Fibroblast of lung (primary cell): ENCODE results near the gene MCM5. TPM values are rescaled to one million over a fixed set of nuclear protein-coding genes. Genes with fewer than 3 reads are reported as not detected.

Source experiments
- DNase-seq, 2 donors: peaks; one replicate each; pipeline versions ENCODE4 v3.0.0 to v3.0.0-alpha.2; 2010; ENCODE audit warnings: low read depth in 2 of 2
- H2AFZ ChIP-seq: 2 replicates; pipeline ENCODE4 v1.5.1; 2012; ENCODE audit warnings: low read length, control low read depth, inconsistent platforms
- H3K27ac ChIP-seq: 2 replicates; pipeline ENCODE4 v1.5.1; 2011; ENCODE audit warnings: low read length, control low read depth; ENCODE audit not compliant: insufficient read depth
- H3K27me3 ChIP-seq: 2 replicates; pipeline ENCODE4 v1.5.1; 2011; ENCODE audit warnings: mild to moderate bottlenecking, low read length; ENCODE audit not compliant: control insufficient read depth, insufficient read depth
- H3K36me3 ChIP-seq: 2 replicates; pipeline ENCODE4 v1.5.1; 2011; ENCODE audit warnings: low read length; ENCODE audit not compliant: control insufficient read depth, insufficient read depth
- H3K4me1 ChIP-seq: 2 replicates; pipeline ENCODE4 v1.5.1; 2011; ENCODE audit warnings: low read length; ENCODE audit not compliant: control insufficient read depth, insufficient read depth; ENCODE audit errors: extremely low read depth
- H3K4me2 ChIP-seq: 2 replicates; pipeline ENCODE4 v1.5.1; 2011; ENCODE audit warnings: low read length, control low read depth; ENCODE audit not compliant: insufficient read depth; ENCODE audit errors: extremely low read depth
- H3K4me3 ChIP-seq, 4 experiments: fragments of 200-600 bp in 1 of 4; sonication (generic) in 1 of 4; replicated peaks in 1 of 4; 2 replicates each; pipeline ENCODE4 v1.5.1; 2011 to 2016; ENCODE audit warnings: low read length in 4 of 4, low read depth in 3 of 4, mild to moderate bottlenecking in 3 of 4, control low read depth in 2 of 4, inconsistent platforms in 1 of 4, mixed read lengths in 1 of 4; ENCODE audit not compliant: insufficient read depth in 1 of 4; ENCODE audit errors: control extremely low read depth in 1 of 4
- H3K79me2 ChIP-seq: 2 replicates; pipeline ENCODE4 v1.5.1; 2012; ENCODE audit warnings: mild to moderate bottlenecking, low read length, inconsistent platforms; ENCODE audit not compliant: control insufficient read depth, insufficient read depth
- H3K9ac ChIP-seq: 2 replicates; pipeline ENCODE4 v1.5.1; 2011; ENCODE audit warnings: mild to moderate bottlenecking, low read length, control low read depth; ENCODE audit not compliant: insufficient read depth
- H3K9me3 ChIP-seq: 2 replicates; pipeline ENCODE4 v1.5.1; 2012; ENCODE audit warnings: low read depth, low read length; ENCODE audit not compliant: control insufficient read depth, insufficient read depth
- H4K20me1 ChIP-seq: 2 replicates; pipeline ENCODE4 v1.5.1; 2011; ENCODE audit warnings: low read length; ENCODE audit not compliant: control insufficient read depth, insufficient read depth; ENCODE audit errors: extremely low read depth
- EZH2 ChIP-seq: IDR thresholded peaks from 2 replicates; pipeline ENCODE4 v1.5.1; 2012; ENCODE audit warnings: low read length, control low read depth, mild to moderate bottlenecking; ENCODE audit errors: missing control alignments
- polyA plus RNA-seq, 2 donors: library from polyadenylated mRNA; depleted of rRNA in 1 of 2; stranded (reverse) in 1 of 2; unstranded in 1 of 2; fragments of >200 nt; gene quantifications; 2 replicates each; pipeline ENCODE4 v1.2.1, GENCODE V29; 2011 to 2012; ENCODE audit warnings: missing spikeins in 1 of 2
- total RNA-seq: library from RNA; depleted of rRNA; stranded (reverse); fragments of >200 nt; gene quantifications from 2 replicates; pipeline ENCODE4 v1.2.1, GENCODE V29; 2014
- TF ChIP-seq, protein P1 (sequence below), 2 donors: IDR thresholded peaks in 1 of 2; conservative IDR thresholded peaks in 1 of 2; 1 replicate in 1 of 2; 2 replicates in 1 of 2; pipeline ENCODE4 v1.5.1; 2011 to 2012; ENCODE audit warnings: low read length in 2 of 2, control low read depth in 1 of 2, inconsistent platforms in 1 of 2, low read depth in 1 of 2, mild to moderate bottlenecking in 1 of 2

MCM5 gene
- total and polyA plus RNA-seq, 2 donors (not counting 1 experiment from before 2014, with no cell fraction given) = 13.4 to 21.7 TPM

DNA sequence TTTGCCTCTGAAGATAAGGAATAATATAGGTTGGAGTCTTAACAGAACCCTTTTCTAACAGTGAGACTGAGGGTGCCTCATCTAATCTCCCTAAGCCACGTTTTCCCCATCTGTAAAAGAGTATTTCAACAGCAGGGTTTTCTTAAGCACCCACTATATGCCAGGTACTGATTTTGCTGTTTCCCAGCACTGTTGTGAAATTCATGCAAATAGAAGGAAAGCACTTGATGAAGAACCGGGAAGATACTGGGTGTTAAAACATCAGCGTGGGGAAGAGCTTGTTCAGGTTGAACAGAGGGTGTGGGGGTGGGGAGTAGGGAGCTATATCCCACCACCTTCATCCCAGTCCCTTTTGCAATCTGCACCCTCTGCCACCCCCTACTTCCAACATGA lies 16.3 kb upstream of the MCM5 start:
- no peak overlapping the region for H3K9ac ChIP-seq
- no peak for DNase-seq
- no peaks in the 10 kb centered on the region for H4K20me1 ChIP-seq
- peak overlapping the region in 1 of 4 experiments; percentile 87 for H3K4me3 ChIP-seq
- no peaks in the 10 kb centered on the region for H3K9me3 ChIP-seq
- no peak overlapping the region for H3K4me2 ChIP-seq
- peaks cover 15% of the 10 kb centered on the region for H3K79me2 ChIP-seq
- no peak overlapping the region for H3K27ac ChIP-seq
- H2AFZ ChIP-seq = no peak overlapping the region
- TF ChIP-seq, protein P1, sequence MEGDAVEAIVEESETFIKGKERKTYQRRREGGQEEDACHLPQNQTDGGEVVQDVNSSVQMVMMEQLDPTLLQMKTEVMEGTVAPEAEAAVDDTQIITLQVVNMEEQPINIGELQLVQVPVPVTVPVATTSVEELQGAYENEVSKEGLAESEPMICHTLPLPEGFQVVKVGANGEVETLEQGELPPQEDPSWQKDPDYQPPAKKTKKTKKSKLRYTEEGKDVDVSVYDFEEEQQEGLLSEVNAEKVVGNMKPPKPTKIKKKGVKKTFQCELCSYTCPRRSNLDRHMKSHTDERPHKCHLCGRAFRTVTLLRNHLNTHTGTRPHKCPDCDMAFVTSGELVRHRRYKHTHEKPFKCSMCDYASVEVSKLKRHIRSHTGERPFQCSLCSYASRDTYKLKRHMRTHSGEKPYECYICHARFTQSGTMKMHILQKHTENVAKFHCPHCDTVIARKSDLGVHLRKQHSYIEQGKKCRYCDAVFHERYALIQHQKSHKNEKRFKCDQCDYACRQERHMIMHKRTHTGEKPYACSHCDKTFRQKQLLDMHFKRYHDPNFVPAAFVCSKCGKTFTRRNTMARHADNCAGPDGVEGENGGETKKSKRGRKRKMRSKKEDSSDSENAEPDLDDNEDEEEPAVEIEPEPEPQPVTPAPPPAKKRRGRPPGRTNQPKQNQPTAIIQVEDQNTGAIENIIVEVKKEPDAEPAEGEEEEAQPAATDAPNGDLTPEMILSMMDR (conservative IDR thresholded peaks at IDR 0.05 in 1 of 2, IDR thresholded peaks at IDR 0.05 in 1 of 2; ENCODE audit: low read depth in 1 of 2, low read length in 2 of 2) = no peak
- no peak for TF ChIP-seq EZH2
- H3K27me3 ChIP-seq = no peaks in the 10 kb centered on the region
- peaks cover 8% of the 10 kb centered on the region for H3K4me1 ChIP-seq
- H3K36me3 ChIP-seq = peaks cover 17% of the 10 kb centered on the region

DNA sequence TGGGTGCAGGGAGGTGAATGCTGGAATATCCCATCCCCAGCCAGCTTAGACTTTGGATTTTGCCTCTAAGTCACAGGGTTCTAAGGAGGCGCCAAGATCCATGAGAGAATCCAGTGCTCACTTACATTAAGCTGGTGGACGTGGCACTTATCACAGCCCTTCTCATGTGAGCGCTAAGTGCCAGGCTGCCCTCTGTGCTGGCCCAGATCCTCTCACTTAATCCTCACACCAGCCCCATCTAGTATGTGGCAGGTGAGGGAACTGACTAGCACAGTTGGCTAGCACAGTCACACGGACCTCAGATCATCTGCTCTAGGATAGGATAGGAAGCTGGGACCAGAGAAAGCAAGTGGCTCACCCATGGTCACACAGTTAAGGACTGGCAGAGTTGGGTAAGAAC lies 15.4 kb upstream of the MCM5 start:
- no peak for DNase-seq
- Histone ChIP-seq H4K20me1 (no peaks in the 10 kb centered on the region), H3K4me1 (peaks cover 8% of the 10 kb centered on the region), H3K9ac (no peak overlapping the region), H3K27ac (no peak overlapping the region), H3K9me3 (no peaks in the 10 kb centered on the region), H3K4me3 (peak overlapping the region in 1 of 4 experiments; percentile 30), H3K79me2 (peaks cover 15% of the 10 kb centered on the region), H3K27me3 (no peaks in the 10 kb centered on the region), H3K4me2 (no peak overlapping the region), H2AFZ (no peak overlapping the region), H3K36me3 (peaks cover 20% of the 10 kb centered on the region)
- TF ChIP-seq, protein P1 (conservative IDR thresholded peaks at IDR 0.05 in 1 of 2, IDR thresholded peaks at IDR 0.05 in 1 of 2; ENCODE audit: low read depth in 1 of 2, low read length in 2 of 2) = no peak
- no peak for TF ChIP-seq EZH2

DNA sequence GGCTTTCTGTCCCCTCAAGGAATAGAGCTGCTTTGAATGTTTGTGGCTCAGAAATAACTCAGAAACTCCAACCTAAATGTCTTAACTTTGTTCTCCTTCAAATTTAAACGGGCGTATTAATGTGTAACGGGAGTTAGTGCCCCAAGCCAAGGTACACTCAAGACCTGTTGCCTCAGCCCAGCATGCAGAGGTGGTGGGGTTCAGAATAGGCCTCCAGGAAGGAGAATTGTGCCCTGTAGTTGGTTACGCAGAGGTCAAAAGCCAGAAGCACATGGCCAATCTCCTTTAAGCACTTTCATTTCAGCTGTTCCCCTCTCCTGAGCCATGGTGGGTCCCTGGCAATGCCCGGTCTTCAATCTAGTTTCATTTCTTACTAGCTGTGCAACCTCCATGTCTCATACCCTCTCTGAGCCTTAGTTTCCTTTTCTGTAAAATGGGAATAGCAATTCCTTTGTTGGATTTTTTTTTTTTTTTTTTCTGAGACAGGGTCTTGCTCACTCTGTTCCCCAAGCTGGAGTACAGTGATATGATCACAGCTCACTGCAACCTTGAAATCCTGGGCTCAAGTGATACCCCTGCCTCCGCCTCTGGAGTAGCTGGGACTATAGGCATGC lies 14.9 kb upstream of the MCM5 start:
- Histone ChIP-seq H2AFZ (no peak overlapping the region), H3K4me2 (no peak overlapping the region), H3K27me3 (no peaks in the 10 kb centered on the region), H3K9ac (no peak overlapping the region), H4K20me1 (no peaks in the 10 kb centered on the region), H3K4me1 (peaks cover 7% of the 10 kb centered on the region), H3K79me2 (peaks cover 15% of the 10 kb centered on the region), H3K27ac (no peak overlapping the region), H3K4me3 (peak overlapping the region in 1 of 4 experiments; percentile 30), H3K36me3 (peaks cover 25% of the 10 kb centered on the region), H3K9me3 (no peaks in the 10 kb centered on the region)
- TF ChIP-seq EZH2 = no peak
- TF ChIP-seq, protein P1 (conservative IDR thresholded peaks at IDR 0.05 in 1 of 2, IDR thresholded peaks at IDR 0.05 in 1 of 2; ENCODE audit: low read depth in 1 of 2, low read length in 2 of 2) = no peak
- no peak for DNase-seq
